ENCODE results near the gene HLTF.
A peak's percentile ranks its signal among the peaks of the same experiment; 100 is the strongest.

The HLTF gene

GRCh38 chr3:148991219-148992026, 94.9 kb downstream of the HLTF start, which contains the start of gene GYG1 (continued):
- TF ChIP-seq BCL6B (tag by site-specific recombination; IDR thresholded peaks at IDR 0.05) (no peak), ZNF48 (tag by site-specific recombination; IDR thresholded peaks at IDR 0.05) (no peak), ZNF837 (tag by site-specific recombination; IDR thresholded peaks at IDR 0.05) (no peak), ZNF596 (tag by site-specific recombination; IDR thresholded peaks at IDR 0.05) (no peak), TCF7L2 (IDR thresholded peaks at IDR 0.05; ENCODE audit: borderline replicate concordance, low read depth, low read length) (no peak), ZNF138 (tag by site-specific recombination; IDR thresholded peaks at IDR 0.05; ENCODE audit: borderline replicate concordance) (no peak), ZBTB20 (tag by site-specific recombination; IDR thresholded peaks at IDR 0.05) (peak; percentile 76), ZNF423 (tag by site-specific recombination; IDR thresholded peaks at IDR 0.05) (no peak), KLF16 (tag by site-specific recombination; IDR thresholded peaks at IDR 0.05) (no peak), ZEB2 (tag by site-specific recombination; IDR thresholded peaks at IDR 0.05) (no peak), GLIS2 (tag by site-specific recombination; IDR thresholded peaks at IDR 0.05) (peak; percentile 83), ZNF280D (tag by site-specific recombination; IDR thresholded peaks at IDR 0.05) (no peak), HOXC10 (CRISPR knock-in tag; IDR thresholded peaks at IDR 0.05) (no peak), GFI1B (tag by site-specific recombination; IDR thresholded peaks at IDR 0.05) (no peak), ZIC2 (tag by site-specific recombination; IDR thresholded peaks at IDR 0.05) (peak; percentile 70), ZNF514 (tag by site-specific recombination; IDR thresholded peaks at IDR 0.05) (no peak), ZNF362 (tag by site-specific recombination; IDR thresholded peaks at IDR 0.05) (no peak), ZNF521 (tag by site-specific recombination; IDR thresholded peaks at IDR 0.05) (no peak), KLF7 (tag by site-specific recombination; IDR thresholded peaks at IDR 0.05; ENCODE audit: borderline replicate concordance) (no peak), ZNF704 (tag by site-specific recombination; IDR thresholded peaks at IDR 0.05) (no peak), KLF9 (tag by site-specific recombination; IDR thresholded peaks at IDR 0.05; ENCODE audit: low read depth) (0 out of 2 replicates have a peak, but pooled peaks have one; percentile 21), ZBTB26 (tag by site-specific recombination; optimal IDR thresholded peaks at IDR 0.05) (peak; percentile 92), SP7 (tag by site-specific recombination; IDR thresholded peaks at IDR 0.05) (peak; percentile 29; the same call in 1 of the 2 replicates), ZNF24 (tag by site-specific recombination; IDR thresholded peaks at IDR 0.05) (no peak), ZNF274 (IDR thresholded peaks at IDR 0.05; ENCODE audit: low read length) (no peak), ZNF274 (tag by site-specific recombination; IDR thresholded peaks at IDR 0.05; ENCODE audit: borderline replicate concordance) (no peak), ZNF561 (tag by site-specific recombination; IDR thresholded peaks at IDR 0.05; ENCODE audit: borderline replicate concordance) (peak; percentile 71; the same call in 1 of the 2 replicates), ZNF335 (tag by site-specific recombination; conservative IDR thresholded peaks at IDR 0.05) (peak; percentile 75), IKZF3 (tag by site-specific recombination; IDR thresholded peaks at IDR 0.05) (0 out of 2 replicates have a peak, but pooled peaks have one; percentile 5), SETDB1 (IDR thresholded peaks at IDR 0.05; ENCODE audit: insufficient read length, low read length) (no peak), YY1 (tag by site-specific recombination; IDR thresholded peaks at IDR 0.05) (peak; percentile 42; the same call in 1 of the 2 replicates), ZNF433 (tag by site-specific recombination; IDR thresholded peaks at IDR 0.05; ENCODE audit: low read depth) (no peak), ZNF555 (tag by site-specific recombination; conservative IDR thresholded peaks at IDR 0.05) (no peak), EGR2 (tag by site-specific recombination; IDR thresholded peaks at IDR 0.05; ENCODE audit: low read depth) (no peak)
